OCI-LY3 (cell line): Measurements from ENCODE around the gene LGALS8.

Experiments
- CTCF ChIP-seq: fragments of 200-600, 300-600 bp; sonication (generic); IDR thresholded peaks from 2 replicates; pipeline ENCODE4 v1.5.1; 2014; ENCODE audit warnings: antibody characterized with exemption, low read length, low read depth
- EZH2phosphoT487 ChIP-seq: fragments of 200-600 bp; shearing (Covaris generic); IDR thresholded peaks from 2 replicates; pipeline ENCODE4 v1.6.1; 2018; ENCODE audit warnings: antibody characterized with exemption, mixed run types, low read depth

GRCh38 chr1:236532850-236533249 is 9.1 kb downstream of the LGALS8 start:
- TF ChIP-seq CTCF (no peak), EZH2phosphoT487 (no peak)
